Neural progenitor cell (in vitro differentiated cells): ENCODE results near the gene LRPAP1. TPM values are rescaled to one million over a fixed set of nuclear protein-coding genes. Genes with fewer than 3 reads are reported as not detected.

ENCODE experiments used
- DNase-seq: peaks from one replicate; pipeline ENCODE4 v3.0.0-alpha.2; 2016; ENCODE audit warnings: low spot score
- H2AFZ ChIP-seq: fragments of 200-600 bp; sonication (generic); replicated peaks from 2 replicates; pipeline ENCODE4 v1.6.1; 2016; ENCODE audit warnings: antibody characterized with exemption
- H3F3A ChIP-seq: fragments of 200-600 bp; sonication (generic); 2 replicates; pipeline ENCODE4 v1.6.1; 2016; ENCODE audit warnings: antibody characterized with exemption, low read depth
- H3K27ac ChIP-seq: fragments of 200-600 bp; sonication (generic); 2 replicates; pipeline ENCODE4 v1.5.1; 2016; ENCODE audit warnings: mild to moderate bottlenecking
- H3K27me3 ChIP-seq: fragments of 200-600 bp; sonication (generic); 2 replicates; pipeline ENCODE4 v1.6.1; 2016; ENCODE audit warnings: mild to moderate bottlenecking, moderate library complexity
- H3K36me3 ChIP-seq: fragments of 200-600 bp; sonication (generic); 2 replicates; pipeline ENCODE4 v1.5.1; 2016
- H3K4me1 ChIP-seq: fragments of 200-600 bp; sonication (generic); 2 replicates; pipeline ENCODE4 v1.6.1; 2016; ENCODE audit warnings: mixed run types
- H3K4me2 ChIP-seq: fragments of 200-600 bp; sonication (generic); 2 replicates; pipeline ENCODE4 v1.6.1; 2016
- H3K4me3 ChIP-seq: fragments of 200-600 bp; sonication (generic); 2 replicates; pipeline ENCODE4 v1.5.1; 2016
- H3K79me2 ChIP-seq: fragments of 200-600 bp; sonication (generic); 2 replicates; pipeline ENCODE4 v1.6.1; 2016; ENCODE audit warnings: low read depth
- H3K9ac ChIP-seq: fragments of 200-600 bp; sonication (generic); 2 replicates; pipeline ENCODE4 v1.6.1; 2016
- H3K9me3 ChIP-seq: fragments of 200-600 bp; sonication (generic); 2 replicates; pipeline ENCODE4 v1.5.1; 2016; ENCODE audit warnings: low read depth
- H4K20me1 ChIP-seq: fragments of 200-600 bp; sonication (generic); 2 replicates; pipeline ENCODE4 v1.6.1; 2016; ENCODE audit warnings: low read depth
- H3K27ac Mint-ChIP-seq: 3 replicates; pipeline ENCODE4 v1.8.0; 2021; ENCODE audit warnings: mixed read lengths
- H3K27me3 Mint-ChIP-seq: 2 replicates; pipeline ENCODE4 v1.8.0; 2022; ENCODE audit warnings: low read depth, mild to moderate bottlenecking, inconsistent platforms, moderate library complexity, mixed read lengths; ENCODE audit not compliant: insufficient read depth
- H3K36me3 Mint-ChIP-seq: 3 replicates; pipeline ENCODE4 v1.8.0; 2021; ENCODE audit warnings: mixed read lengths
- H3K4me1 Mint-ChIP-seq: 3 replicates; pipeline ENCODE4 v1.8.0; 2021; ENCODE audit warnings: mixed read lengths
- H3K4me3 Mint-ChIP-seq: 3 replicates; pipeline ENCODE4 v1.8.0; 2021; ENCODE audit warnings: mild to moderate bottlenecking, moderate library complexity, mixed read lengths
- H3K9me3 Mint-ChIP-seq: 3 replicates; pipeline ENCODE4 v1.8.0; 2020; ENCODE audit warnings: mixed read lengths
- EZH2 ChIP-seq: fragments of 200-600 bp; sonication (generic); IDR thresholded peaks from 2 replicates; pipeline ENCODE4 v1.6.1; 2017; ENCODE audit warnings: antibody characterized with exemption, mild to moderate bottlenecking, moderate library complexity
- EZH2phosphoT487 ChIP-seq: fragments of 200-600 bp; sonication (generic); IDR thresholded peaks from 2 replicates; pipeline ENCODE4 v1.6.1; 2017; ENCODE audit warnings: antibody characterized with exemption
- total RNA-seq: library from RNA; depleted of rRNA; stranded (reverse); fragments of >200 nt; gene quantifications from 2 replicates; pipeline ENCODE4 v1.2.3, GENCODE V29; 2015; ENCODE audit warnings: low replicate concordance
- TF ChIP-seq, protein P1 (sequence below): fragments of 200-600 bp; sonication (generic); IDR thresholded peaks from 2 replicates; pipeline ENCODE4 v1.5.1; 2017; ENCODE audit warnings: antibody characterized with exemption, mild to moderate bottlenecking

LRPAP1 gene
- total RNA-seq, 1 donor from 2014 or later = 48.3 TPM

DNA sequence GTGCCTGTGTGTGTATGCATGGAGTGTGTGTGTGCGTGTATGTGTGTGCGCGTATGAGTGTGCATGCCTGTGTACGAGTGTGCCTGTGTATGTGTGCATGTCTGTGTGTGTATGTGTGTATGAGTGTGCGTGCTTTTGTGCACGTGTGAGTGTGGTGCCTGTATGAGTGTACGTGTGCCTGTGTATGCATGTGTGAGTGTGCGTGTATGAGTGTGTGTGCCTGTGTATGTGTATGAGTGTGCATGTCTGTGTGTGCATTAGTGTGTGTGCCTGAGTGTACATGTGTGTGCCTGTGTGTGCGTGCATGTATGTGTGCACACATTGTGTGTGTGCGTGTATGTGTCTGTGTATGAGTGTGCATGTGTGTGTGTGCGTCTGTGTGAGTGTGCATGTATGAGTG is 63.4 kb downstream of the LRPAP1 start:
- no peaks in the 10 kb centered on the region for H4K20me1 ChIP-seq
- Mint-ChIP-seq H3K36me3 (no peaks in the 10 kb centered on the region), H3K9me3 (no peaks in the 10 kb centered on the region), H3K4me1 (peaks cover 23% of the 10 kb centered on the region), H3K27ac (no peak overlapping the region), H3K4me3 (no peak overlapping the region), H3K27me3 (peaks cover 10% of the 10 kb centered on the region)
- H3F3A ChIP-seq = peaks cover 17% of the 10 kb centered on the region
- no peaks in the 10 kb centered on the region for H3K9me3 ChIP-seq
- no peak overlapping the region for H3K9ac ChIP-seq
- H2AFZ ChIP-seq = no peak overlapping the region
- H3K4me2 ChIP-seq = no peak overlapping the region
- H3K4me3 ChIP-seq = no peak overlapping the region
- peaks cover 64% of the 10 kb centered on the region for H3K27me3 ChIP-seq
- H3K4me1 ChIP-seq = no peaks in the 10 kb centered on the region
- H3K79me2 ChIP-seq = no peaks in the 10 kb centered on the region
- no peaks in the 10 kb centered on the region for H3K36me3 ChIP-seq
- no peak for TF ChIP-seq EZH2
- TF ChIP-seq, protein P1, sequence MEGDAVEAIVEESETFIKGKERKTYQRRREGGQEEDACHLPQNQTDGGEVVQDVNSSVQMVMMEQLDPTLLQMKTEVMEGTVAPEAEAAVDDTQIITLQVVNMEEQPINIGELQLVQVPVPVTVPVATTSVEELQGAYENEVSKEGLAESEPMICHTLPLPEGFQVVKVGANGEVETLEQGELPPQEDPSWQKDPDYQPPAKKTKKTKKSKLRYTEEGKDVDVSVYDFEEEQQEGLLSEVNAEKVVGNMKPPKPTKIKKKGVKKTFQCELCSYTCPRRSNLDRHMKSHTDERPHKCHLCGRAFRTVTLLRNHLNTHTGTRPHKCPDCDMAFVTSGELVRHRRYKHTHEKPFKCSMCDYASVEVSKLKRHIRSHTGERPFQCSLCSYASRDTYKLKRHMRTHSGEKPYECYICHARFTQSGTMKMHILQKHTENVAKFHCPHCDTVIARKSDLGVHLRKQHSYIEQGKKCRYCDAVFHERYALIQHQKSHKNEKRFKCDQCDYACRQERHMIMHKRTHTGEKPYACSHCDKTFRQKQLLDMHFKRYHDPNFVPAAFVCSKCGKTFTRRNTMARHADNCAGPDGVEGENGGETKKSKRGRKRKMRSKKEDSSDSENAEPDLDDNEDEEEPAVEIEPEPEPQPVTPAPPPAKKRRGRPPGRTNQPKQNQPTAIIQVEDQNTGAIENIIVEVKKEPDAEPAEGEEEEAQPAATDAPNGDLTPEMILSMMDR = no peak
- TF ChIP-seq EZH2phosphoT487 = no peak
- no peak overlapping the region for H3K27ac ChIP-seq
- DNase-seq = peak; percentile 1

- no peak overlapping the region for H3K27ac Mint-ChIP-seq
- no peaks in the 10 kb centered on the region for H3K9me3 Mint-ChIP-seq
- no peak overlapping the region for H2AFZ ChIP-seq
- H3K27me3 ChIP-seq = peaks cover 67% of the 10 kb centered on the region
- H3K27ac ChIP-seq = no peak overlapping the region
- H3K27me3 Mint-ChIP-seq = peaks cover 10% of the 10 kb centered on the region
- H3K4me3 ChIP-seq = no peak overlapping the region
- H3K4me3 Mint-ChIP-seq = no peak overlapping the region
- H4K20me1 ChIP-seq = no peaks in the 10 kb centered on the region
- no peaks in the 10 kb centered on the region for H3K9me3 ChIP-seq
- peaks cover 23% of the 10 kb centered on the region for H3K4me1 Mint-ChIP-seq
- no peaks in the 10 kb centered on the region for H3K36me3 ChIP-seq
- peak; percentile 1 for DNase-seq
- peaks cover 17% of the 10 kb centered on the region for H3F3A ChIP-seq
- TF ChIP-seq EZH2 (no peak), EZH2phosphoT487 (no peak)
- TF ChIP-seq, protein P1 = no peak
- no peak overlapping the region for H3K4me2 ChIP-seq
- H3K9ac ChIP-seq = no peak overlapping the region
- peaks cover 6% of the 10 kb centered on the region for H3K4me1 ChIP-seq
- no peaks in the 10 kb centered on the region for H3K36me3 Mint-ChIP-seq
- H3K79me2 ChIP-seq = no peaks in the 10 kb centered on the region
These were observed 64.1 kb downstream of the LRPAP1 start for GRCh38 chr4:3468154-3468553.

GRCh38 chr4:3467601-3468031 is 64.6 kb downstream of the LRPAP1 start:
- peaks cover 26% of the 10 kb centered on the region for H3K4me1 Mint-ChIP-seq
- no peak overlapping the region for H2AFZ ChIP-seq
- H3K36me3 ChIP-seq = no peaks in the 10 kb centered on the region
- peaks cover 12% of the 10 kb centered on the region for H3K27me3 Mint-ChIP-seq
- no peak overlapping the region for H3K27ac Mint-ChIP-seq
- H3K27me3 ChIP-seq = peaks cover 72% of the 10 kb centered on the region
- H3K9me3 Mint-ChIP-seq = no peaks in the 10 kb centered on the region
- H3K9ac ChIP-seq = no peak overlapping the region
- H4K20me1 ChIP-seq = no peaks in the 10 kb centered on the region
- H3K27ac ChIP-seq = no peak overlapping the region
- peaks cover 12% of the 10 kb centered on the region for H3K4me1 ChIP-seq
- H3K9me3 ChIP-seq = no peaks in the 10 kb centered on the region
- no peak overlapping the region for H3K4me3 Mint-ChIP-seq
- no peaks in the 10 kb centered on the region for H3K79me2 ChIP-seq
- H3K4me2 ChIP-seq = no peak overlapping the region
- no peak overlapping the region for H3K4me3 ChIP-seq
- no peaks in the 10 kb centered on the region for H3K36me3 Mint-ChIP-seq
- DNase-seq = peak; percentile 6
- TF ChIP-seq EZH2 (no peak), EZH2phosphoT487 (no peak)
- TF ChIP-seq, protein P1 = no peak
- peaks cover 20% of the 10 kb centered on the region for H3F3A ChIP-seq
